Ascending aorta (tissue), 2 donors: Measurements from ENCODE around the gene GCHFR. TPM values are rescaled to one million over a fixed set of nuclear protein-coding genes. Genes with fewer than 3 reads are reported as not detected.

Experiments
- DNase-seq, 2 donors: peaks; one replicate each; pipeline ENCODE4 v3.0.0-alpha.2; 2019; ENCODE audit warnings: low spot score in 2 of 2
- H3K27ac ChIP-seq, 2 donors: fragments of 200-600 bp; sonication (generic); one replicate each; pipeline ENCODE4 v1.5.1; 2016 to 2017; ENCODE audit warnings: mild to moderate bottlenecking in 1 of 2
- H3K27me3 ChIP-seq: fragments of 200-600 bp; sonication (generic); one replicate; pipeline ENCODE4 v1.5.1; 2017
- H3K36me3 ChIP-seq, 2 donors: fragments of 200-600 bp; sonication (generic); one replicate each; pipeline ENCODE4 v1.5.1; 2016
- H3K4me1 ChIP-seq, 2 donors: fragments of 200-600 bp; sonication (generic); one replicate each; pipeline ENCODE4 v1.5.1; 2016 to 2017; ENCODE audit warnings: mild to moderate bottlenecking in 1 of 2
- H3K4me3 ChIP-seq, 2 donors: fragments of 200-600 bp; sonication (generic); one replicate each; pipeline ENCODE4 v1.5.1; 2016 to 2017; ENCODE audit warnings: mild to moderate bottlenecking in 1 of 2
- H3K9me3 ChIP-seq, 2 donors: fragments of 200-600 bp; sonication (generic); one replicate each; pipeline ENCODE4 v1.5.1; 2016
- CTCF ChIP-seq, 3 experiments: fragments of 200-600 bp in 2 of 3; fragments of 450-650 bp in 1 of 3; sonication (generic) in 2 of 3; IDR thresholded peaks; one replicate each; pipeline ENCODE4 v1.5.1; 2016 to 2019; ENCODE audit warnings: antibody characterized with exemption in 3 of 3, mild to moderate bottlenecking in 1 of 3, moderate library complexity in 1 of 3
- intact Hi-C: fragments of 100-400 bp; cut with DNase I; formaldehyde crosslinking; loops from one replicate; pipeline ENCODE4 v1.15.1; 2023
- total RNA-seq: library from RNA; depleted of rRNA; stranded (reverse); fragments of >200 nt; gene quantifications from one replicate; pipeline ENCODE4 v1.1.0, GENCODE V29; 2016

The GCHFR gene
- total RNA-seq, 1 donor from 2014 or later: 26.4 TPM

- Histone ChIP-seq H3K4me1 (peaks cover 0 to 2% of the 10 kb centered on the region in 2 donors), H3K27ac (no peak overlapping the region), H3K36me3 (peaks cover 9% of the 10 kb centered on the region in 2 donors), H3K4me3 (no peak overlapping the region), H3K27me3 (no peaks in the 10 kb centered on the region), H3K9me3 (no peaks in the 10 kb centered on the region)
- intact Hi-C loops: no loop called here
- TF ChIP-seq CTCF (IDR thresholded peaks at IDR 0.05): no peak
- no peak for DNase-seq
Measured at GRCh38 chr15:40787991-40788390, 24.1 kb downstream of the GCHFR start.

- intact Hi-C loops: no loop called here
- no peak for DNase-seq
- Histone ChIP-seq H3K27me3 (no peaks in the 10 kb centered on the region), H3K4me1 (peaks cover 0 to 2% of the 10 kb centered on the region in 2 donors), H3K9me3 (no peaks in the 10 kb centered on the region), H3K27ac (no peak overlapping the region), H3K36me3 (peaks cover 9% of the 10 kb centered on the region in 2 donors), H3K4me3 (no peak overlapping the region)
- no peak for TF ChIP-seq CTCF (IDR thresholded peaks at IDR 0.05)
Measured at GRCh38 chr15:40789119-40789518, 25.3 kb downstream of the GCHFR start.

GRCh38 chr15:40789999-40790398, 26.1 kb downstream of the GCHFR start:
- Histone ChIP-seq H3K27ac (no peak overlapping the region), H3K4me3 (no peak overlapping the region), H3K27me3 (no peaks in the 10 kb centered on the region), H3K4me1 (peaks cover 0 to 2% of the 10 kb centered on the region in 2 donors), H3K36me3 (peaks cover 9% of the 10 kb centered on the region in 2 donors), H3K9me3 (no peaks in the 10 kb centered on the region)
- DNase-seq: no peak
- TF ChIP-seq CTCF (IDR thresholded peaks at IDR 0.05): no peak
- intact Hi-C loops: no loop called here

GRCh38 chr15:40790718-40791117, 26.9 kb downstream of the GCHFR start:
- H3K36me3 ChIP-seq: peaks cover 9% of the 10 kb centered on the region in 2 donors

GRCh38 chr15:40792394-40792793, 28.5 kb downstream of the GCHFR start:
- TF ChIP-seq CTCF (IDR thresholded peaks at IDR 0.05): no peak
- Histone ChIP-seq H3K36me3 (peaks cover 9% of the 10 kb centered on the region in 2 donors), H3K4me3 (no peak overlapping the region), H3K9me3 (no peaks in the 10 kb centered on the region), H3K4me1 (peaks cover 0 to 2% of the 10 kb centered on the region in 2 donors), H3K27me3 (no peaks in the 10 kb centered on the region), H3K27ac (no peak overlapping the region)
- no peak for DNase-seq
- intact Hi-C loops: no loop called here

More at GRCh38 chr15:40790718-40791117, 26.9 kb downstream of the GCHFR start:
- no peak for DNase-seq
- intact Hi-C loops: no loop called here
- Histone ChIP-seq H3K4me1 (peaks cover 0 to 2% of the 10 kb centered on the region in 2 donors), H3K27ac (no peak overlapping the region), H3K9me3 (no peaks in the 10 kb centered on the region), H3K27me3 (no peaks in the 10 kb centered on the region), H3K4me3 (no peak overlapping the region)
- no peak for TF ChIP-seq CTCF (IDR thresholded peaks at IDR 0.05)
